Nephron (organoid): Measurements from ENCODE around the gene SLC39A13.

Experiments used
- H3K27ac Mint-ChIP-seq, 3 experiments: 2 replicates each; pipeline ENCODE4 v1.8.0; 2020; ENCODE audit warnings: mixed read lengths in 3 of 3, mild to moderate bottlenecking in 2 of 3, moderate library complexity in 1 of 3
- H3K27me3 Mint-ChIP-seq: 2 replicates; pipeline ENCODE4 v1.8.0; 2021; ENCODE audit warnings: low read depth, mild to moderate bottlenecking, moderate library complexity, mixed read lengths
- H3K36me3 Mint-ChIP-seq: 2 replicates; pipeline ENCODE4 v1.8.0; 2020; ENCODE audit warnings: low read depth, mixed read lengths
- H3K4me1 Mint-ChIP-seq: 2 replicates; pipeline ENCODE4 v1.8.0; 2020; ENCODE audit warnings: mixed read lengths
- H3K4me3 Mint-ChIP-seq, 3 experiments: 2 replicates each; pipeline ENCODE4 v1.8.0; 2020; ENCODE audit warnings: mild to moderate bottlenecking in 3 of 3, mixed read lengths in 3 of 3, moderate library complexity in 2 of 3
- H3K9me3 Mint-ChIP-seq: 2 replicates; pipeline ENCODE4 v1.8.0; 2020; ENCODE audit warnings: mixed read lengths
- TF ChIP-seq, protein P1 (sequence below), 3 experiments: fragments of 200-600 bp; sonication (generic); IDR thresholded peaks; one replicate each; pipeline ENCODE4 v1.5.0; 2021; ENCODE audit warnings: antibody characterized with exemption in 3 of 3; ENCODE audit not compliant: unreplicated experiment in 3 of 3

SLC39A13 gene

DNA sequence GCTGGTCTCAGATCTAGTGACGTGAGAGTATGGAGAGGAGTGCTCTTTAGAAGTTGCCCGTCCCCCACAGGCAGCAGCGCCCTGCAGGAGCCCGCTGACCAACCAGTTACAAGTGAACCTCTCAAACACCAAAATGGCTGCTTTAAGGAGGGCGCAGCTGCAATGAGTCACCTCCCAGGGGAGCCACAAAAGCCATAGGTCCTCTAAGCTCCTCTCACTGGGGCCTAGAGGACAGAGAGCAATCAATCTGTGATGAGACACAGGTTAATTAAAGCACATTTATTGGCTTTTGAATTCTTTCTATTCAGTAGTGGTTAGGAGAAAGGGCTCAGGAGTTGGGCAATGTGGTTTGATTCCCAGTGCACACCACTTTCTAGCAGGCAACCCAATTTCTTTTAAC lies 56.1 kb downstream of the SLC39A13 start:
- Mint-ChIP-seq H3K27me3 (no peaks in the 10 kb centered on the region), H3K27ac (no peak overlapping the region), H3K4me3 (no peak overlapping the region), H3K9me3 (no peaks in the 10 kb centered on the region), H3K36me3 (peaks cover 33% of the 10 kb centered on the region), H3K4me1 (peaks cover 40% of the 10 kb centered on the region)
- TF ChIP-seq, protein P1, sequence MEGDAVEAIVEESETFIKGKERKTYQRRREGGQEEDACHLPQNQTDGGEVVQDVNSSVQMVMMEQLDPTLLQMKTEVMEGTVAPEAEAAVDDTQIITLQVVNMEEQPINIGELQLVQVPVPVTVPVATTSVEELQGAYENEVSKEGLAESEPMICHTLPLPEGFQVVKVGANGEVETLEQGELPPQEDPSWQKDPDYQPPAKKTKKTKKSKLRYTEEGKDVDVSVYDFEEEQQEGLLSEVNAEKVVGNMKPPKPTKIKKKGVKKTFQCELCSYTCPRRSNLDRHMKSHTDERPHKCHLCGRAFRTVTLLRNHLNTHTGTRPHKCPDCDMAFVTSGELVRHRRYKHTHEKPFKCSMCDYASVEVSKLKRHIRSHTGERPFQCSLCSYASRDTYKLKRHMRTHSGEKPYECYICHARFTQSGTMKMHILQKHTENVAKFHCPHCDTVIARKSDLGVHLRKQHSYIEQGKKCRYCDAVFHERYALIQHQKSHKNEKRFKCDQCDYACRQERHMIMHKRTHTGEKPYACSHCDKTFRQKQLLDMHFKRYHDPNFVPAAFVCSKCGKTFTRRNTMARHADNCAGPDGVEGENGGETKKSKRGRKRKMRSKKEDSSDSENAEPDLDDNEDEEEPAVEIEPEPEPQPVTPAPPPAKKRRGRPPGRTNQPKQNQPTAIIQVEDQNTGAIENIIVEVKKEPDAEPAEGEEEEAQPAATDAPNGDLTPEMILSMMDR (IDR thresholded peaks at IDR 0.05; ENCODE audit: unreplicated experiment in 3 of 3), result no peak
